T-helper 9 cell (primary cell): ENCODE data around the gene EAF2.
A peak's percentile ranks its signal among the peaks of the same experiment; 100 is the strongest.
"Not testable (repeated sequence)": the region's sequence is repeated elsewhere in the genome, so short reads cannot be mapped to it uniquely, and the experiment has no call there.

Experiments
- DNase-seq: peaks from one replicate; pipeline ENCODE4 v3.0.0-alpha.2; 2020
- total RNA-seq, 2 donors: gene quantifications; one replicate each; lab custom pipeline; 2026; lab: John Stamatoyannopoulos, UW

Gene EAF2
- total RNA-seq, result 4.8 to 5.6 reads per million in 2 donors

DNA sequence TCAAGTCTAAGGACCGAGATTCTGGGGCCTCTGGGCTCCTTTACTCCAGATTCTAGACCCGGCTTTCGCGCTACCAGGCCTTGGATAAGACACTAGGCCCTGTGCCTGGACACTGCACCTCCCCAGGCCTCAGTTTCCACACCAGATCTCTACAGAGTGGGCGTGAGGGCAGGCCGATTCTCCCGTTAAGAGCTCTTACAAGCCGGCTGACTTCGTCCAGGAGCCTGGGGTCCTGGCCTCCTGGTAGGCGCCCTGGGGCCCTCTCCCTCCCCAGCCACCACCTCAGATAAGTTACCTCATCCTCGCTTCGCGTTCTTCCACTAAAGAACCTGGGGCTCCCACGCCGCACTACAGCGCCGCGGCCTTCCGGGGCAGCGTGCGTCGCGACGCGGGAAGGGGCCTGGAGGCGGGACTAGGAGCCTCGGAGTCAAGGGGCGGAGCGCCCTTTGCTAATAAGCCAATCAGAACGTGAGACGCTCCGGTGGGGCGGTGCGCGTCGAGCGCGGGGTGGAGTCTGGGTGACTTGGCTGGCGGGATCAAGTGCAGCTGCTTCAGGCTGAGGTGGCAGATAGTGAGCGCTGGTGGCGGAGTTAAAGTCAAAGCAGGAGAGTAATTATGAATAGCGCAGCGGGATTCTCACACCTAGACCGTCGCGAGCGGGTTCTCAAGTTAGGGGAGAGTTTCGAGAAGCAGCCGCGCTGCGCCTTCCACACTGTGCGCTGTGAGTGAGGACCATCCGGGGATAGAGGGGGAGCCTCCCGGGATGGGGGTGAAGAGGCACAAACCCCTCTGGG lies at the start of gene EAF2, which contains the start of gene IQCB1:
Gene EAF2 (plus strand): TSS at position 539 of the 794 bp plus-strand sequence. CDS start 77 bp downstream, at position 616.
Gene IQCB1 (minus strand): TSS at position 390 of the 794 bp plus-strand sequence. CDS start 6,100 bp downstream, outside the sequence.
- DNase-seq, result peak; percentile 90

DNA sequence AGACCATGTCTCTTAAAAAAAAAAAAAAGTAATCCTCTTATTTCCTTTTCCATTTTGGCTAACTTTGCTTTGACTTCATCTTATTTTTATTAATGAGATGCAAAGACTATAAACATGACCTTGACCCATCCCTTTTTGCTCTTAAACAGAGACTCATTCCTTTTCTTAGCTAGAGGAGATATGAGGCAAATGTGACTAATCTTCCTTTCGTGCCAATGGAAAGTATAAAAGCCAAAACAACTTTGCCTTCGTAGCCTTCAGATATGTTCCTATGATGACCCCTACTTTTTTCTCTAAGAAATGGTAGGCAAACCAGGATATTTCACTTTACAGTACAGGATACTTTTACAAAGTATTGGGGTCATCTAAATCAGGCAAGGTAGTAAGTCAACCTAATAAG lies 48.5 kb upstream of the EAF2 start:
- DNase-seq, result no peak

DNA sequence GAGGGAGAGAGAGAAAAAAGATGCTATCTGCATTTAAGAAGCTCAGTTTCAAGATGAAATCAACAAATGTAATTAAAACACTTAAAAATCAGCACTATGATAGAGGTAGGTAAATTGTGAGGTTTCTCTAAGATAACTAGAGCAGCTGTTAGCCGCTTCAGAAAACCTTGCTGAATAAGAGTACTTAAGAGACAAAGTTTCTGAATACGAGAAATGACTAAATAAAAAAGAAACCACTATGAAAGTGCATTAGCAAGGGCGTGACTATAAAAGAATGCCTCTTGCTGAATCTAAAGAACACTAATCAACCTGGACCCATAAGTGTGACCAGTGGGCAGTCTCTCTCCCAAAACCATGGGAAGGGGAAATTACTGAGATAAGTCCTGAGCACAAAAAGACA lies 41.9 kb upstream of the EAF2 start:
- DNase-seq, result no peak

DNA sequence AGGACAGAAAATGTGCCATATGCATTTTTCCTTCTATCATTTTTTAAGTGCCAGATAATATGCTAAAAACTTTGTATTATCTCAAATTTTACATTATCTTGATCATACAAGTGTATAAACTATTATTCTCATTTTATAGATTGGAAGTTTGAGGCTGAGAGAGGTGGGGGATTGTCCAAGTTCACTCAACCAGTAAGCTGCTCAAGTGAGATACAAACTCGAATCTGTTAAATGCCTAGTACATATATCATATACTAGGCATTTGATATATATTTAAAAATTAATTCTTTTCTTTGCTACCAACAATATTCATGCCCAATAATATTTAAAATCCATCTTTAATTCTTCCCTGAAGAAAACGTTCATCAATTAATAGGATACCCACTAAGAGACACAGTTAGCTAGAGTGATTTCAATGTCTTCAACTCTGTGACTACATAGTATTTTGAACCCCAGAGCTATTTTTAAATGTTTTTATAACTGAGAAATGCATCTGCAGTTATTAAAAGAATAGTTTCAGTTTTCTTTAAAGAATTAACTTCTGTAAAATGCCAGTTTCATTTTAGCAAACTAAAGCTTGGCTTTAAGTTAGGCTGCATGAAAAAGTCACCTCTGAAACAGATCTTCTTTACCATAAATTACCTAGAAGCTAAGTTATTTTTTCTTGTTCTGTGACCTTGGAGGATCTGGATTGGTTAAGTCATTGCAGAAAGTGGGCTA lies 40.6 kb upstream of the EAF2 start:
- no peak for DNase-seq

DNA sequence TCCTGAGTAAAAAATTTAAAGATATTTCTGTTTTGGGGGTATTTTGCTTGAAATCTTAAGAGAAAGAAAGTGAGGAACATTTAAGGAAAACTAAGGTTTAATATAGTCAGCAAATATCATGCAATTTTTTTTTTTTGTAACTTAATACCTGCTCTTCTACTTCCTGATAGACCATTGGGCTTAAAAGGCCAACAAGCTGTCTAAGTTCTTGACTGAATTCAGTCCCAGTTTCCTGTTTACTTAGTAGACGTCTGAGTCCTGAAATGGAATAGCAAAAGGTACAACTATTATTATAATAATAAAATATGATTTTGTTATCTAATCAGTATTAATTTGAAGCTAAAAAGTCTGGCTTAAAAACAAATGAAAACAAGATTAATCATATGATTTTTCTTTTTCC lies 38.0 kb upstream of the EAF2 start:
- no peak for DNase-seq

DNA sequence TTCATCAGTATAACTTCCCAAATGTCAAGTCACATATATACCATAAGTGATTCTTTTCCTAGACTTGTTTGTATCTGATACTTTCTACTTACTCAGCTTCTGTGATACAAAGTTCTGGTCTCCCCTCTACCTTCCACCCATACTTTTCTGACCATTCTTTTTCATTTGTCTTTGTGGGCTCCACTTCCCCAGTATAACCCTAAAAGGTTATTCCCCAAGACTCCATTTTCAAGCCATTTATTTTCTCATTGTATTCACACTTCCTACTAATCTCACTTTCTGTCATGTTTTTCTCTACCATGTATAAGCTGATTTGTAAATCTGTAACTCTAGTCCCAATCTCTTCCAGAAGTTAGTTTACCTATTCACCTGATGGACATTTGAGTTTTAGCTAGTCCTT lies 34.1 kb upstream of the EAF2 start:
- DNase-seq, result no peak

DNA sequence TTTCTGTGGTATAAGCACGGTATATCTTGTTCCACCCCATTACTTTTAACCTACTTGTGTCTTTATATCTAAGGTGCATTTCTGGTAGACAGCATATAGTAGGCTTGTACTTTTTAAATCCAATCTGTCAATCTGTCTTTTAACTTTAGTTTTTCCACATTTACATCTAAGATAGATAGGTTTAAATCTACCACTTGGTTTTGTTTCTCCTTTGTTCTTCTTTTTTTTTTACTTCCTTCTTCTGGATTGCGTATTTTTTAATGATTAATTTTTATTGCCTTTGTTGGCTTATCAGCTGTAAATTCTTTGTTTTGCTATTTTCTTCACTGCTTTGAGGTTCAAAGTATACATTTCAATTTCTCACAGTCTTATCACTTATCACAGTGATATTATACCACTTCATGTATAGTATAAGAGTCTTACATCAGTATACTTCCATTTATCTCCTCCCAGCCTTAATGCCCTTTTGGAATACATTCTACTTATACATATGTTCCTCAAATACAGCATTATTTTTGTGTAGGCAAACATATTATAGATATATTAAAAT lies 31.2 kb upstream of the EAF2 start:
- no peak for DNase-seq

DNA sequence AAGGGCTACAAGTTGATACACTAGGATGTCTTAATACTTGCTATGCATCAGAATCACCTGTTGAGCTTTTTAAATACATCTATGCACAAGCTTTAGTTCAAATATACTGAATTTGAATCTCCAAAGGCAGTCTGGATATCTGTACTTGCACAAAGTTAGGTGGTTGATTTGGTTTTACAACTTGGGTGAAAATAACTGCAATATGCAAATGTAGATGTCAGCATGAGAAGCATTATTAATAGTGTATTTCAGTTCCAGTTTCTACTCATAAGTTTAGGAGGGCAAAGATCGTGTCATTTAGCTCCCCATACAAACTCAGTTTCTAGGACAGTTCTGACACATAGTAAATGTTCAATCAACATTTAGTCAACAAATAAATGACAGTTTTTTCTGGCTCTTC lies 25.8 kb upstream of the EAF2 start:
- no peak for DNase-seq

DNA sequence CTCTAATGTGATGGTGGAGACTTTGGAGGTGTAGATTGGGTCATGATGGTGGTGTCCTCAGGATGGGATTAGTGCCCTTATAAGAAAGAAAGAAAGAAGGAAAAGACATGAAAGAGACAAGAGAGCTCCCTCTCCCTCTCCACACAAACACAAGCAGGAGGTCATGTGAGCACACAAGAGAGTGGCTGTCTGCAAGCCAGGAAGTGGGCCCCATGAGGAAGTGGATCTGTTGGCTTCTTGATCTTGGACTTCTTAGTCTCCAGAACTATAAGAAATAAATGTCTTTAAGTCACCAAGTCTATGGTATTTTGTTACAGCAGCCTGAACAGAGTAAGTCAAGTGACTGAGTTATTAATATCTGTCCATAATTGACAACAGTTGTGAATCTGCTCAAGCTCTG lies 17.3 kb upstream of the EAF2 start:
- no peak for DNase-seq

DNA sequence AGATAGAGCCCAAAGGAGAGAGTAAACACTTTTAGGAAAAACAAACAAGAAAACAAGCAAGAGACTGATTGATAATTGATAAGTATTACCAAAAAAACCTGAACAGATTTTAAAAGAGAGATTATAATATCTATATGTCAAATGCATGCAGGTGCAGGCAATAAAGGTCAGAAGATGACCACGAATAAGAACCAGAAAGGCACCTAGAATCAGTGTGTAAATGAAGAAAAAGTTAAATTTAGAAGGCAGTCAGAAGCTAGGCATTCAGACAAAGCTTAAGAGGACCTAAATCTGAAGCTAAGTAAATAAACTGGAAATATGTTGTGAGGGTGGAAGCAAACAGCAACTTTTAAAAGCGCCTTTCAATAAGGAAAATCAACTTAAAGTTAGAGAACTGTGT lies 16.4 kb upstream of the EAF2 start:
- no peak for DNase-seq

DNA sequence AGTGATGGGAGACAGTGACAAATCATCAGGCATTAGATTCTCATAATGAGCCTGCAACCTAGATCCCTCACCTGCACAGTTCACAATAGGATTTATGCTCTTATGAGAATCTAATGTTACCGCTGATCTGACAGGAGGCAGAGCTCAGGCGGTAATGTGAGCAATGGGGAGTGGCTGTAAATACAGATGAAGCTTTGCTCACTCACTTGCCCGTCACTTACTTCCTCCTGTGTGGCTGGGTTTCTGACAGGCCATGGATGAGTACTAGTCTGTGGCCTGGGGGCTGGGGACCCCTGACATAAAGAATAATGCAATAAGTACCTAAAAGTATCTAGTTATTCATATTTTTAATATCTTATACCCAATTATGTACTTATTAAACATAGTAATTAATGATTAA lies 15.8 kb upstream of the EAF2 start:
- no peak for DNase-seq

DNA sequence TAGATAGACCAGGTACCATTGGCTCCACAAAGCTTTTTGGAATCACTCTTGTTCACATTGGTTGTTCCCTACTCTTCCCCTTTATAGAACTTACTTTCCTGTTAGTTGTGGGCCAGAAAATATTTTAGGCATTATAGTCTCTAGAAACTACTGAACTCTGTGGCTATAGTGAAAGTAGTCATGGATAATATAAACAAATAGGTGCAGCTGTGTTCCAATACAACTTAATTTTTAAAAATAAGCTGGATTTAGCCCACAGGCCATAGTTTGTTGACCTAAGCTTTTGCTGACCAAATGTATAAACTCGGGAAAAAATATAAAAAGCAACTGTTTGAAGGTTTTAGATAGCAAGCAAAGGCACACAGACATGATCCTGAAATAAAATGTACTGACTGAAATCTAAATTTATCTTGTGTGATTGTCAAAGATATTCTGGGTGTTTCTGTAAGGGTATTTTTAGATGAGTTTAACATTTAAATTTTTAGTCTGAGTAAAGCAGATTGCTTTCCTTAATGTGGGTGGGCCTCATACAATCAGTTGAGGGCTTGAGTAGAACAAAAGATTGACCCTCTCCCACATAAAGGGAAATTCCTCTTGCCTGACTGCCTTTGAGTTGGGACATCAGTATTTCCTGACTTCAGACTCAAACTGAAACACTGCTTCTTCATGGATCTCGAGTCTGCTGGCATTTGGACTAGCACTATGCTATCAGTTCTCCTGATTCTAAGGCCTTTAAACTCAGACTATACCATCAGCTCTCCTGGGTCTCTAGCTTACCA lies 13.4 kb upstream of the EAF2 start:
- DNase-seq, result no peak

DNA sequence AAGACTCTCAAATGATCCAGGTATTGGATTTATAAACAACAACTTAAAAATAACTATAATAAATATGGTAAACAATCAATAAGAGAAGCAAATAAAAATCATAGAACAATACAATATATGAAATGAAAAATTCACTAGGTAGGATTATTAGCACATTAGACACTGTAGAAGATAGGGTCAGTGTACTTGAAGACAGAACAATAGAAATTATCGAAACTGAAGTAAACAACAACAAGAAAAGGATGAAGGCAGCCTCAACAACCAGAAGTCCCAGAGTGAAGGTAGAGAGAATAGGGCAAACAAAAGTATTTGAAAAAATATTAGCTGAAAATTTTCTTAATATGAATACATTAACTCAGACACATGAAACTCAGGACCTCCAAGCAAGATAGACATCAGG lies 12.0 kb upstream of the EAF2 start:
- DNase-seq, result no peak

DNA sequence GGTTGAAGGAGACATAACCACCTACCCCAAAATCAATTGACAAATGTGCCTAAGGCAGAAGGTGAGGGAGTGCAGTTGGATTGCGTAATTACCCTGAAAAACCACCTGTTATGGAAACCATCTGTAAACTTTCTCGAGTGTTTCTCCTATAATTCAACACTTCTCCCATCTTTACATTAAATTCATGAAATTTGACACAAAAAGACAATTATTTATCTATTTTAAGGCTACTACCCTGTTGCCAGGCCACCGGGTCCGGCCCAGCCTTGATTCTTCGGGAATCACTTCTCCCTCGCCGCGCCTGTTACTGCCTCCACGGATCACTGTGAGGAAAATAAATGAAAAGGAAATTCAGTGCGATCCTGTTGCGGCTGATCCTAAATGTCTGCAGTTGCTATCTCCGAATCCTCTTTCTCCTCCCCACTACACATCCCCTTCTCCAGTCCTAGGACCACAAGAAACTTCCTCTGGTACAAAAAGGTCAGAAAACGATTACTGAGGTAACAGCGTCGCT lies 795 bp upstream of the EAF2 start:
- DNase-seq, result no peak

DNA sequence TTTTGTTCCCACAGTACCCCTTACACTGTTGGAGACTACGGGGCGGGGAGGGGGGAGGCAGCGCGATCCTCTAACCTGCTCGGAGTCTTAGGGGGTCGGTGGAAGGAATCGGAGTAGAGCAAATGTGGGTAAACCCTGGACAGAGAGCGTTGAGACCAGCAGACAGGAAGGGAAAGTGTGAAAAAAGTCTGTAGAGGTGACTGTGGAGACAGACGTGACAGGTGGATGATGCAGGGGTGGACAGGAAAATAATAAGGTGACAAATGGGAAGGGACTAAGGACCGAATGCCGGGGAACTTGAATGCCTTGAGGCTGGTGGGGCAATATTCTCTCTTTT lies 424 bp downstream of the EAF2 start:
- DNase-seq, result no peak

DNA sequence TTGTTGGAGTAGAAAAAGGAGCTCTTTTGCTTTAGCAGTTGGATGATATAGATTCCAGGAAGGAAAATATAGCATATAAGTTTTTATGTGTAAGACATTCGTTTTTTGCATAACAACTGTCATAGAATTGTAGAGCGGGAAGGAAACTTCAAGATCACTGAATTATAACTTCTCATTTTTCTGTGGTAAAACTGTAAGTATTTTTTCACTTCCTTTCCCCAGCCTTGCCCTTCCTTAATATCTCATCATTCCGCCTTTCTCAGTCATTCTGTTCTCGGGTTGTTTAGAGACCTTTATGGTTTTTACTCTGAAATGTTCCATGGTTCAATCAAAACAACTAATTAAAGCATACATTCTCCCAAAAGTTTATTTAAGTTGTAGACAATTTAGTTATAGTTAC lies 1.1 kb downstream of the EAF2 start:
- DNase-seq, result no peak

DNA sequence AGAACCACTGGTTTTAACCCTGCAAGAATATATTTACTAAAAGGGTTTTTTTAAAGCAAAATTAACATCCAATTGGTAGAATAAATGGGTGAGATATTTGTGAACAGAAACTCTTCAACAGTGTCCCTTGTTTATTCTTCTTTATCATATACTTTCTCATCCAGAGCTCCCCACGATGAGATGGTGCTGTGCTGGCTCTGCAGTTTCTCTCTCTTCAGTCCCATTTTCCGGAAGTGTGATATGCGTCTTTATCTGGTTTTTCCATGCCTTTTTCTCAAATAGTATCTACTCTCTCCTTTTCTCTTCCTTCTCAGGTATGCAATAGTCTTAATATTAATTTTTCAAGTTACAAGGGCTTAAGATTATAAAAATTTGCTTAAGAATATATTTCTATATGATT lies 1.5 kb downstream of the EAF2 start:
- DNase-seq, result no peak

DNA sequence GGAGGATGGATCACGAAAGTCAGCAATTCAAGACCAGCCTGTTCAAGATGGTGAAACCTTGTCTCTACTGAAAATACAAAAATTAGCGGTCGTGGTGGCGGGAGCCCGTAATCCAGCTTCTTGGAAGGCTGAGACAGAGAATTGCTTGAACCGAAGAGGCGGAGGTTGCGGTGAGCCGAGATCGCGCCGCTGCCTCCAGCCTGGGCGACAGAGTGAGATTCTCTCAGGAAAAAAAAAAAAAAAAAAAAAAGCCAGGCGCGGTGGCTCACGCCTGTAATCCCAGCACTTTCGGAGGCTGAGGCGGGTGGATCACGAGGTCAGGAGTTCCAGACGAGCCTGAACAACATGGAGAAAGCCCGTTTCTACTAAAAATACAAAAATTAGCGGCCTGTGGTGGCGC lies 5.0 kb downstream of the EAF2 start:
- DNase-seq, result no peak

DNA sequence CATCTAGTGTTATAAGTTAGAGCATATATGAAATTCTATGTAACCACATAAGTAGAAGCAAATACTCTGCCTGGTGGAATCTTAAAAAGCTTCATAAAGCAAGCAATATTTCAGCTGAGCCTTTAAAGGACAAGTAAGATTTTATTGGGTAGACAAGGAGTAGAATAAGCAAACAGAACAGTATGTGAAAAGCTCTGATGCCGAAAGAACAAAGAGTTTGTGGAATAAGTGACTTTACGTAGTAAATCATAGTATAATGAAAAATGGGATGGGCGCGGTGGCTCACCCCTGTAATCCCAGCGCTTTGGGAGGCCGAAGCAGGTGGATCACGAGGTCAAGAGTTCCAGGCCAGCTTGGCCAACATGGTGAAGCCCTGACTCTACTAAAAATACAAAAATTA lies 9.9 kb downstream of the EAF2 start:
- DNase-seq, result no peak

DNA sequence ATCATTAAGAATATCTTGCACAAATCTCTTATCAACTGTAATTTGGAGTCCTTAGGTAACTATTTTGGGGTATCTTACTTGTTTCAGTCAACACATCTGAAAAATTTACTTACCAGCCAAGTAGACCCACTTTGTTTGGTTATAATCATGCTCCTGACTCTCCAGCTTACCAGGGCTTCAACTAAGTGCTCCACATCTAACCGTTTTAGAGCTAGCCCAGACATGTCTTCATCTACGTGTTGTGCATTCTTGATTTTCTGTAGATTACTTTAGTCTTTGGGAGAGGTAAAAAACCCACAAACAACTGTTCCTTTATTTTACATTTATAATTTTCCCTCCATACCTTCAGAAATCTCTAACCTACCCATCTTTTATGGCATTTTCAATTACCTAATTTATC lies 17.2 kb downstream of the EAF2 start:
- DNase-seq, result no peak

DNA sequence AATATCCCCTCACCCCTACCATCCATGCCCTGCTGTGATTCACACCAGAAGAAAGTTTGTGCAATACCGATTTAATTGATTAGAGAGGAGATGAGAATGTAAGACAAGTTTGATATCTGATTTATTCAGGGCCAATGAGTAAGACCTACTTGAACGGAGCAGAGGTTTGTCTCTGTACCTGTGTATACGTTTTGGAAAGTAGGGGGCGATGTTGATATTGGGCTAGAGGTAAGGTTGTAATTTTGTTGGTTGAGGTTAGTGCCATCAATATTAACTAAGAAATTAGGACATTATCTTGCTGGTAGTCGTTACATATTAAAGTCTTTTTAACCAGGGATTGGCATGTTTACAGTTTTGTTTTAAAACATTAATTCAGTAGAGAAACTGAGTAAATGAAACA lies 20.5 kb downstream of the EAF2 start:
- no peak for DNase-seq

DNA sequence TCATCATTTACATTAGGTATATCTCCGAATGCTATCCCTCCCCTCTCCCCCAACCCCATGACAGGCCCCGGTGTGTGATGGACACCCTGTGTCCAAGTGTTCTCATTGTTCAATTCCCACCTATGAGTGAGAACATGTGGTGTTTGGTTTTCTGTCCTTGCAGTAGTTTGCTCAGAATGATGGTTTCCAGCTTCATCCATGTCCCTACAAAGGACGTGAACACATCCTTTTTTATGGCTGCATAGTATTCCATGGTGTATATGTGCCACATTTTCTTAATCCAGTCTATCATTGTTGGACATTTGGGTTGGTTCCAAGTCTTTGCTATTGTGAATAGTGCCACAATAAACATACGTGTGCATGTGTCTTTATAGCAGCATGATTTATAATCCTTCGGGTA lies 22.8 kb downstream of the EAF2 start:
- DNase-seq, result not testable (repeated sequence)

DNA sequence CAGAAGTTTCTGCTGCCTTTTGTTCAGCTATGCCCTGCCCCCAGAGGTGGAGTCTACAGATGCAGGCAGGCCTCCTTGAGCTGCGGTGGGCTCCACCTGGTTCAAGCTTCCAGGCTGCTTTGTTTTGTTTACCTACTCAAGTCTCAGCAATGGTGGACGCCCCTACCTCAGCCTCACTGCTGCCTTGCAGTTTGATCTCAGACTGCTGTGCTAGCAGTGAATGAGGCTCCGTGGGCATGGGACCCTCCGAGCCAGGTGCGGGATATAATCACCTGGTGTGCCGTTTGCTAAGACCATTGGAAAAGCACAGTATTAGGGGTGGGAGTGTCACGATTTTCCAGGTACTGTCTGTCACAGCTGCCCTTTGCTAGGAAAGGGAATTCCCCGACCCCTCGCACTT lies 28.2 kb downstream of the EAF2 start:
- DNase-seq, result not testable (repeated sequence)
